Measurements from ENCODE around the gene TFR2.

Gene TFR2

DNA sequence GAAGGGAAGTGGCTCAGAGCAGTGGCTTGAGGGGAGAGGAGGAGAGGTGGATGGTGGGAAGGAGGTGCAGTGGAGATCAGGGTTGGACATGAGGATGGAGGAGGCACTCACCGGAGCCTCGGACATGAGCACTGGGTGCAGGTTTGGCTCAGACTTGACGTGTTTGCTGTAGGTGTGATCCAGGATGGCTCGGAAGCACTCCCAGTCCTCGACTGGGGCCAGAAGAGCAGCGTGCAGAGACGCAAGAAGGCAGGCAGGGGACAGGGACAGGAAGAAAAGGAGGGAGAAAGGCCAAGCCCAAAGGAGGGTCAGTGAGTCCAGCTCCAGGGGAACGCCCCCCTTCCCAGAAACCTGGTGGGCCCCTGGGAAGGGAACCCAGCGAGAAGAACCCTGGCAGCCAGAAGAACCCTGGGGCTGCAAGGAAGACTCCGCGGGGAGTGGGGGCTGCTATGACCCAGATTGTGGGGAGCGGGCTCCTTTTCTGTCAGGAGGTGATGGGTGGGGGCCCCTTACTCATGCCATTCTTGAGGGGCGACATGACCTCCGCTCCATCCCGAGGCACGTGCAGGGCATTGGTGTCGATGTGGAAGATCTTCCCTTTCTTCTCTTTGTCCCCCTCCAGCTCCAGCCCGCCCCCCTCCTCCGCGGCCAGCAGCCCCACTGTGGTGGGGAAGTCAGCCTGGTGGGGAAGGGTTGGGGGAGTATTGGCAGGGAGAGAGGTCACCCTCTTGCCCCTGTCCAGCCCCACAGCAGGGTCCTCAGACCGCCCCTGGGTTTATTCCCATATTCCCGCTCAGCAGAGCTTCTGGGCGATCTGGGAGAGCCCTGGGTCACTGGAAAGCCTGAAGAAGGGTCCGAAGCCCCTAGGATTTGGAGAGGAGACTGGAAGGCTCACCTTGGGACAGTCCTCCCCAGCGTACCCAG lies 13.8 kb upstream of the TFR2 start:
- no peak for DNase-seq (ENCODE audit: low read depth)

DNA sequence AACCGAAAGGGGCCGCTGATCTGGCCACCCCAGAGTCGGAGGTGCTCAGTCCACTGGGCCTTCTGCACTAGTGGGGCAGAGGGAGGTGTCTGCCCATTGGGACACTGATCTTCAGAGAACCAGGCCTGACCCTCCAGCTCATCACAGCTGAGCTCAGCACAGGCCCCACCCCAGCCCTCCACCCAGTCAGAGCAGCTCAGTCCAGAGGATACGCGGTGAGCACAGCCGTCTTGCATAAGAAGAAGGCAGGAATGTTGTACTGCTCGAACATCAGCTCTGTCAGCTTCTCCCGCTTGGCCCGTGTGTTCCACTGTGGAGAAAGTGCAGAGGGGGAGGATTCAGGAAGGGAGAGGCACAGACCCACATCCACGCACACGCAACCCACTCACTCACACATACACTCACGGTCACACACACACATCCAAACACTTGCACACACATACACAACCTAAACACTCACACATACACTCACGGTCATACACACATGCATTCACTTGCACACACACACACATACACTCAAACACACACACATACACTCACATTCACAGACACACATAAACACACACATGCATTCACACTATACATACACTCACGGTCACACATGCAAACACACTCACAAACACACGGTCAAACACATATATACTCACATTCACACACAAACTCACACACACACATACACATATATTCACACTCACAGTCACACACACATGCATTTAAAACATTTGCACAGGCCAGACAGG lies 8.6 kb upstream of the TFR2 start:
- DNase-seq (ENCODE audit: low read depth): no peak

DNA sequence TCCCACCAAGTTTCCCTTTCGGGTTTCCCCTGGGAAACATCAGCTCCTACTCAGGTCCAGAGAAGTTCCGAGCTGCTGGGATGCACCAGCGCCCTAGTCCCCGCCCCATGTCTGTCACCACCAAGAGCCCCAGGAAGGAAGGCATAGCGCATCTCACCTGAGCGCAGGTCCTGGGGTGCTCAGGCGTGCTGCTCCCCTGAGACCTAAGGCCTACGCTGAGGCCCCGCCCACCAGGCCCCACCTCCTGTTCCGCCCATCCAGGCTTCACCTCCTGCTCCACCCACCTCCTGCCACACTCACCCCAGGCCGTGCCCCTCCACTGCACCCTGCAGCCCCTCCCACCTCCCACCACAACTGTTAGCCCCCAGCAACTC lies 1.2 kb upstream of the TFR2 start:
- no peak for DNase-seq (ENCODE audit: low read depth)

DNA sequence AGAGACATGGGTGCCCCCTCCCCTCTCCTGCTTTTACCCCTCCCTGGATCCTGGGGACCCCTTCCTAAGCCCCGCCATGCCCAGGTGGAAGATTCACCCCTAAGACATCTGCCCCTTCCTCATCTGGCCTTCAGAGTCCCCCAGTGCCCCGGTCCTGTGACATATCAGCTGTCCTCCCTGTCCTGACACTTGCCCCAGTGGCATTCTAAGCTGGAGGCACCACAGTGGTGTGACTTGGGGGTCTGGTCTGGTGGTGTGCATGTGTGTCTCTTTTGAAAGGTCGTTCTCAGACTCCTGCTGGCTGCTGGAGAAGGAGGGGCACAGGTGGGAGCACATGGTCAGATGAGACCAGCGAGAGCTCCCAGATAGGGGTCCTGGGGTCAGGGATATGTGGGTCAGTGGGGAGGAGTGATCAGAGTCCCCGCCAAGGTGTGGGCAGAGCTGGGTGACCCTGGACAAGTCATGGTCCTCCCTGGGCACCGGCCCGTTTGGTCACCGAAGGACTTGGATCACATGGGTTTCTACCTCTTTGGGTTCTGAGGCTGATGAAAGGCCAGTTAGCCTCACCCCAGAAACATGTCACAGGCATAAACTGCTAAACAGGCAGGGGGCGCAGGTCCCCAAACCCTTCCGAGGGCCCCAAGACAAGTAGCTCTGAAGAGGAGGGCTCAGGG lies 645 bp upstream of the TFR2 start:
- no peak for DNase-seq (ENCODE audit: low read depth)

DNA sequence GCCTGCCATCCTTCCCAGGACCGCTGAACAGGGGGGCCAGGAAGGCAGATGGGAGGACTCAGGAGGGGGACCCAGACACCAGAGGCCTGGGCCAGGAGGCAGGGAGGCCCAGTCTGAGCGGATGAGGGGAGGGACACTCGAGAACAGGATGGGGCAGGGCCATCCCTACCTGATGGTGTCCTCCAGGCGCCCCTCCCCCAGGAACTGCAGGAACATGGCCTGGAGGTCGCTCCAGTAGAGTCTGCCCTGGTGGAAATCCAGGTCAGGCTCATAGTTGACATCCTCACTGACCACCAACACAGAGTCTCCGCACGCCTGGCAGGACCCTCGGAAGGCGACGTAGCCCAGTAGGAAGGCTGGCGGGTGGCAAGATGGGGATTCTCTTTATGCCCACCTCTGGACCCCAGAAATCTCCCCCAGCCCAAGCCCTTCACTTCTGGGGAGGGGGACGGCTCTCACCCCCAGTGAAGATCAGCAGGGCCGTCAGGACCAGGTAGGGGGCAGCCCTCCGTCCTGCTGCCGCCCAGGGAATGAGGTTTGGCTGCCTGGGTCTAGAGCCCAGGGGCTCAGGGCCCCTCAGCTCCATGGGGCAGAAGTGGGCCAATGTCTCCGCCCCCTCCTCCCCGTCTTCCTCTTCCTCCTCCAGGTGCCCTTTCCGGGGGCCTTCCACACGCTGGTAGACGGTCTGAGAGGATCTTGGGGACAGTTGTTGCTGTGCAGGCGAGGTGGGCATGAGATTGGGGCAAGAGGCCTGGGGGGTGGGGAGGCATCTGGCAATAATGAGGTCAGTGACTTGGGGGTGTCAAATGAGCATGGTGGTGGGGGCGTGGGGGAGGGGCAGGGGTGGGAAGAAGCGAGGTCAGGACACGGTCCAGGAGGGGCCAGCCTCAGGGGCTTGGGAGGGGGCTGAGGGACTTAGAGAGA lies 573 bp downstream of the TFR2 start:
- no peak for DNase-seq (ENCODE audit: low read depth)

DNA sequence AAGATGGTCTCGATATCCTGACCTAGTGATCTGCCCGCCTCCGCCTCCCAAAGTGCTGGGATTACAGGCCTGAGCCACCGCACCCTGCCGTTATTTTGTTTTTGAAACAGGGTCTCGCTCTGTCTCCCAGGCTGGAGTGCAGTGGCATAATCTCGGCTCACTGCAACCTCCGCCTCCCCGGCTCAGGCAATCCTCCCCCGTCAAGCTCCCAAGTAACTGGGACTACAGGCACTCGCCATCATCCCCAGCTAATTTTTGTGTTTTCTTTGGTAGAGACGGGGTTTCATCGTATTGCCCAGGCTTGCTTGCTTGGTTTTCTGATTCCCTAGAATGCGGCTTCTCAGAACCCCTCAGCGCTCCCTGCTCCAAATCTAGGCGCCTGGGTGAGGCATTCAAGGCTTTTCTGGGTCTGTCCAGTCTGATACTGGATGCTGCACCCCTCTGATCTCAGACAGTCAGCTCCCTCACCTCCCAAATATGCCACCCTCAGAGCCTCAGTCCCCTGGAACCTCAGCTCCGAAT lies 1.3 kb downstream of the TFR2 start:
- DNase-seq (ENCODE audit: low read depth): no peak

DNA sequence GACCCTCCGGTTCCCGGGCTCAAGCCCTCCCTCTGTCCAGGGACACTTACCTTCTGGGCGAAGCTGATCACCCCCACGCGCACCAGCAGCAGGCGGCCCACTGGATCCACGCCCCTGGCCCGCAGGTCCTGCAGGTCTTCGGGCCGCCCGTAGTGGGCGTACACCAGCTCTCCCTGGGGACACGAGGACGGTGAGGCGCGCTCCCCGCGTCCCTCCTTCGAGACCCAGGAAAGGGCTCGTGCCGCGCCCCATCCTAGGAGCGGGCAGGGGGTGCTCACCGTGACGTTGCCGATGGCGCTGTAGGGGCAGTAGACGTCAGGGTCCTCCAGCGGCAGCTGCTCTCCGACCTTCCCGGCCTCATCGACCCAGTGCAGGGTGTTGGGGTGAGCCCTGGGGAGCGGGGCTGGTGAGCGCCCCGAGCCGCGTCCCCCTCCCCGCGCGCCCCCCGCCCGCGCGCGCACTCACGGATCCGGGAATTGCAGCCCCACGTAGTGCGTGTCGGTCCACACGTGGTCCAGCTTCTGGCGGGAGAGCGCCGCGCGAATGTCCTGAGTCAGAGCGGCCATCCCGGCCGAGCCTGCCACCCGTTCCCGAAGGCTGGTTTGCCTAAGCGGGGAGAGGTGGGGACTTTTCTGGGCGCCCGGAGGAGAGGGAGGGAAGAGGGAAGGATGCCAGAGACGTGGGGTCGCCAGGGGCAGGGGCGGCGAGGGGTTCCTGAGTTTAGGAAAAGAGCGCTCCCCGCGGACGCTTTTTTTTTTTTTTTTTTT lies 8.2 kb downstream of the TFR2 start:
- DNase-seq (ENCODE audit: low read depth): no peak

DNA sequence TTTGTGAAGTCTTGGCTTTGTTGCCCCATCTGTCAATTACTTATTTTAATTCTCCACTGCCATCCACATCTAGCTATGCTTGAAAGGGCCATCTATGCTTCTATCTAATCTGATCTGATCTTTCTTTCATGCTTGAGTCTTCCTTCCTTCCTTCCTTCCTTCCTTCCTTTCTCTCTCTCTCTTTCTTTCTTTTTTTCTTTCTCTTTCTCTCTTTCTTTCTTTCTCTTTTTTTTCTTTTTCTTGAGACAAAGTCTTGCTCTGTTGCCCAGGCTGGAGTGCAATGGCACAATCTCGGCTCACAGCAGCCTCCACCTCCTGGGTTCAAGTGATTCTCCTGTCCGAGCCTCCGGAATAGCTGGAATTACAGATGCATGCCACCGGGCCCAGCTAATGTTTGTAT lies 11.3 kb downstream of the TFR2 start:
- no peak for DNase-seq (ENCODE audit: low read depth)

DNA sequence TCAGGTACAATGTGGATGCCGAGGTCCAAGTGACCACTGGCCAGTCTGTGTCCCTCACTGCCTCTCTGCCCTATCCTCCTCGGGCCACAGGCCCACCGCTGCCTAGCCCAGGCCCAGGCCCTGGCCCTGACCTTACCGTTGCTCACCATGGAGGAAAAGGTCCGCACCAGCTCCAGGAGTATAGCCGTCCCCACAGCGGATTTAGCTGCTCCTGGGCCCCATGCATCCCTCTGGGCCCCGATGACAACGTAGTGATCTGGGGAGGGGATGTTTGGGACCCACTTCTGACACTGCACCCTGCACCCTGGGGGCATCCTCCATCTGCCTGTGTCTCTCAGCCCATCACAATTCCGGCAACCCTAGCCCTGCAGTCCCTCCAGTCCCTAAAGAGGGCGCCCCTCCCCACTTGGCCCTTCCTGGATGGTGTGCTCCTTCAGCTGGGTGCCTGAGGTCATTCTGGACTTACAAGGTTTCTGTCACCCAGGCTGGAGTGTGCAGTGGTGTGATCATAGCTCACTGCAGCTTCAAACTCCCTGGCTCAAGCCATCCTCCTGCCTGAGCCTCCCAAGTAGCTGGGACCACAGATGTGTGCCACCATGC lies 12.1 kb downstream of the TFR2 start:
- DNase-seq (ENCODE audit: low read depth): no peak

DNA sequence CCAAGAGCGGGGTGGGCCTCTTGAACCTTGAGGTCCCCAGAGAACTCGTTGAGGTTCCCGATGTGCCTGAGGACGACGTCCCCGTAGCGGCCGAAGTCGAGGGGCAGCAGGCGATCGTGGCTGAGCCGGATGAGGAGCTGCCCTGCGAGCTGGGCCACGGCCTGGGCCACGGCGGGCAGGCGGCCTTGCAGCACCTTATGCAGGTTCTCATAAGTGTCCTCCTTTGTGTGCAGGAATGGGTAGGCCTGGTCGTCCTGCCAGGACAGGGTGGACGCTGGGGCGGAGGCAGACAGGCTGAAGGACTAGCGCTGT lies 14.2 kb downstream of the TFR2 start:
- no peak for DNase-seq (ENCODE audit: low read depth)

DNA sequence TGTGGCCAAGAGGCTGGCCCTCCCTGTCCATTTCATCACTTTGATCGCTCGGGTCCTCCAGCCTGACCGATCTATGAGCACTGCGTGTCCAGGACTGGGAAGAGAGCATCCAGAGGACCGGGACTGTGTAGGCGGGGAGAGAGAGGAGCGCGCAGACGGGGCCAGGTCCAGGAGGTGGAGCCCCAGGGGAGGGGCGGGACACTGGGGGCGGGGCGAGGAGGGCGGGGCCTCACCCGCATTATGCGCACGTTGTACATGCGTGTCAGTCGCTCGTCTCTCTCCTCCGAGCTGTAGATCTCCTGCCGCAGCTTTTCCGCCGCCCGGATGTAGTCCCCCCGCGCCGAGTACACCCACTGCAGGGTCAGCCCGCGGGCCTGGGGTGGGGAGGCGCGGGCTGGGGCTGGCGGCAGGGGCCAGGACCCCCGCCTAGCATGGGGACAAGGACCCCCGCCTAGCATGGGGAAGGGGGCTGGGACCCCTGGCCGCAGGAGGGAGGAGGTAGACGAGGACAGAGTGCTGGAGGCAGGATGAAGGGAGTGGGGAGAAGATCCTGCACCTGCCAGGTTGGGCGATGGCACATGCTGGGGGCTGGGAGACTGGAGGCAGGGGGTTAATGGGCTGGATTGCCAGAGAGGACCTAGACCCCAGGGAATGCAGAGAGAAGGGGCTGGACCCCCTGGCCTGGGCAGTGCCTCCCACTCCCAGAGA lies 14.7 kb downstream of the TFR2 start:
- peak; percentile 47 for DNase-seq (ENCODE audit: low read depth)

DNA sequence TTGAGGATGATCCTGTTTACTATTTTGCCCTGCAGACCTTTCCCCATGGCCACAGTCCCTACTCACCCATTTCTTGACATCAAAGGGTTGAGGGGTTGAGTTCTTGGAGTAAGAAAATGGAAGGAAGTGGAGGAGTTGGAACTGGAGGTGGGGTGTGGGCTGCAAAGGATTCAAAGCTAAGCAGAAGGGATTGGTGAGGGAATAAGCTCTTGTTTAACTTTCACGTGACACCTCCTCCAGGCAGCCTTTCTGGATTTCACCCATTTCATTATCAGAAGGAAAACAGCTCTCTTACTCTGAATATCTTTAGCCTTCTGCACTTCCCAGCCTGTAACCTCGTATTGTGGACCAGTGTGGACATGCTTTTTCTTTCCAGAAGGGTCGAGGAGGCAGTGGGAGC lies 15.3 kb downstream of the TFR2 start:
- DNase-seq (ENCODE audit: low read depth): no peak

DNA sequence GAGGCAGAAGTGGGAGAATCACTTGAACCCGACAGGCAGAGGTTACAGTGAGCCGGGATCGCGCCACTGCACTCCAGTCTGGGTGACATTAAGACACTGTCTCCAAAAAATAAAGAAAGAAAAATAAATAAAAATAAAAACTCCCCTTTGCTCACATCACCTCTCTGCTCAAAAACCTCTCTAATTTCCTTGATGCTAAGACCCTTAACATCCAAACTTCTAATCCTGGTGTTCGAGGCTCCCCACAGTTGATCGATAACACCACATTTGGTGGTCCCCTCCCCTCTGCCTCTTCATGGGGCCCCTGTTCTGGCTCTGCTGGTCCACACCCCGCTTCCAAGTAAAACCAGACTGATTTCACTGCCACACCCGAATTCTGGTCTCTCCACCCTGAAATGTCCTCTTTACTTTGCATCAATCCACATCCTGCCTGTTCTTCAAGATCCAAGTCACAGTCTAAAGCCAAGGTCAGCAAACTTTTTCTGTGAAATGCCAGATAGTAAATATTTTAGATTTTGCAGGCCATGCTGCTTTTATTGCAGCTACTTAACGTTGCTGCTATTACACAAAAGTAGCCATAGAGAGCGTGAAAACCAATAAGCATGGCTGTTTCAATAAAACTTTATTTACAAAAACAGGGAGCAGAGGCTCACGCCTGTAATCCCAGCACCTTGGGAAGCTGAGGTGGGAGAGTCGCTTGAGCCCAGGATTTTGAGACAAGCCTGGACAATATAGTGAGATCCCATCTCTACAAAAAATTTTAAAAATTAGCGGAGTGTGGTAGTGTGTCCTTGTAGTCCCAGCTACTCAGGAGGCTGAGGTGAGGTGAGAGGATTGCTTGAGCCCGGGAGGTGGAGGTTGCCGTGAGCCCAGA lies 17.2 kb downstream of the TFR2 start:
- no peak for DNase-seq (ENCODE audit: low read depth)

DNA sequence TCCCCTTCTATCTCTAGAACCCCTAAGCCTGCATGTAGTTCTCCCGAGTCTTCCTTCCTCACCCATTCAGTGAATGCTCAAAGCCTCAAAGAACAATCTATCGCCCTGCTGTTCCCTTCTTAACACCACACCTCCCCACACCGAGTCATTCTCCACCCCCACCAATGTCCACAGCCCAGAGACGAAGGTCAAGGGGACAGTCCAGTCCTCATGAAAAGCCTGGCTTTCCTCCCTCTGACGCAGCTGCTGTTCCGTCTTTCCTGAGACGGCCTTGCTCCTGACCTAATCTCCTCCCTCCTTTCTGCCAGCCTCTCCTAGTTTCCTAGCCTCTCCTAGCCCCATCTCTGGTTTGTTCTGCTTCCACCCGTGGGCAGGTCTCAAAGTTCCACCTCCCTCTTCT lies 19.8 kb downstream of the TFR2 start:
- no peak for DNase-seq (ENCODE audit: low read depth)

DNA sequence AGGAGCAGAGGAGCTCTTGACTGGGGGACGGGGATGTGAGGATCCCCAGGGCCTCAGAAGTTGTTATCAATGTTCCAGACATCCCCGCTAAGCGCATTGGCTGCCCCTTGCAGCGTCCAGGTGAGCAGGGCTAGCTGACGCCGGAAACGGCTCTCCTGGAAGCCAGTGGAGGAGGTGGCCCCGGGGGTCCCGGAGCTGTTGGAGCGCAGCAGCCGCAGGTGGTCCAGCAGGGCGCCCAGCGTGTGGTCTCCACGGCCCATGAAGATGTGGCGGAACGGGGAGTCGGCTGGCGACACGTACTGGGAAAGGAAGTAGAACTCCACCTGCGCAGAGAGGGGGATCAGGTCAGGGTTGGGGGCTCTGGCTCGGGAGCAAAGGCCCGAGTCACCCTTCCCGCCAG lies 20.5 kb downstream of the TFR2 start:
- no peak for DNase-seq (ENCODE audit: low read depth)

DNA sequence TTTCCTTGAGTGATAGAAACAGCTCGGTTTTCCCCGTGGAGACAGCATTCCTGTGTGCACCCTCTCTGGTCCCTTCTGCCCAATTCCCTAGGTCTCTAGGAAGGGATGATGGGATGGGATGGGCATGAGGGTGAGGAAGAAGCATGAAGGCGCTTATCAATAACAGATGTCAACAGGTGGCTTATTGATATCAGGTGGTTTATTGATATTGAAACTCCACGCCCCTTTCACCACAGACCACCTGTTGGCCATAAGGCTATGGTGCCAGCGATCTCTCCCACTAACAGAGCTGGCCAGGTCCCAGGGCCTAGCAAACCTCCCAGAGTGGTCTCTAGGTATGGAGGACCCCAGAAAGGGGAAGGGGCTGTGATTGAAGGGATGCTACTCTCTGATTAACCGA lies 21.1 kb downstream of the TFR2 start:
- DNase-seq (ENCODE audit: low read depth): no peak

DNA sequence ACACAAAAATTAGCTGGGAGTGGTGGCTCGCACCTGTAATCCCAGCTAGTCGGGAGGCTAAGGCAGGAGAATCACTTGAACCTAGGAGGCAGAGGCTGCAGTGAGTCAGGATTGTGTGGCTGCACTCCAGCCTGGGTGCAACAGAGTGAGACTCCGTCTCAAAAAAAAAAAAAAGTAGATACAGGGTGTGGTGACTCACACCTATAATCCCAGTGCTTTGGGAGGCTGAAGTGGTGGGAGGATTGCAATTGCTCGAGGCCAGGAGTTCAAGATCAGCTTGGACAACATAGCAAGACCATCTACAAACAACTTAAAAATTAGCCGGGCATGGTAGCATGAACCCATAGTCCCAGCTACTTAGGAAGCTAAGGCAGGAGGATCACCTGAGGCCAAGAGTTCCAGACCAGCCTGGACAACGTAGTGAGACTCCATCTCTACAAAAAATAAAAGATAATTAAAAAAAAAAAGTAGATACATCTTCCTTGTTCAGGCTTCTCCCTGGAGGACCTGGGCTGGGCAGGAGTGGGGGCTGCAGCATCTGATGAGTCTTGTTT lies 27.0 kb downstream of the TFR2 start:
- no peak for DNase-seq (ENCODE audit: low read depth)

DNA sequence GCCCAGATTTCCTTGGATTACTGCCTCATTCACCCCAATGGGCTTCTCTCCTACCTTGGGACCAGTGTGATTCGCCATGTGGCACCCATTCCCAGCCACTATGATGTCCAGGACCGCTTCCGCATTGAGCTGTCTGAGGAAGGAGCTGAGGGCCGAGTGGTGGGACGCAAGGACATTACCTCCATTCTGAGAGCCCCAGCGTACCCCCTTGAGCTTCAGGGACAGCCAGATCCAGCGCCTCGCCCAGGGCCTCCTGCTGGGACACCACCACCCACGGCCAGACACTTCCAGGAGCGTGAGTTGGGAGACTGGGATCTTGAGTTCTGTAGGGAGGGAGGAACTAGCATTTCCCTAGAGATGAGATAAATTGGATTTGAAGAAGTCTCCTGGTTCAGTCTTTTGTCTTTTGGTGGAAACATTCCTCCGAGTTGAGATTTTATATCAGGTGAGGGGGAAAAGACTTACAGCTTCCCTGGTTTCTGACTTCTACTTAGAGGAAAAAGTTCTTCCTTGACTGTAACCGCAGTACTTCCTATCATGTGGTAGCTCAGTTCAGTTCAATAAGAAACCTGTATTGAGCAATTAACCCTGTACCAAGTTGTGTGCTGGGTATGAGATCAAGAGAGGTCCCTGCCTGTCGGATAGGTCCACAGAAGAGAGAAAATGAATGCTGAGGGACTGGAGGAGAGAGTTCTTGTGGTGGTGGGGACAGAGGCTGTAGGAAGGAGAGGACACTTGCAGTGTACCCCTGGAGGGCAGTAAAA lies 27.8 kb downstream of the TFR2 start:
- DNase-seq (ENCODE audit: low read depth): no peak

All from fibroblast of the conjunctiva (primary cell).